NT2/D1 (cell line): ENCODE measurements around the gene SLC17A8.

ENCODE experiments used
- YY1 ChIP-seq: IDR thresholded peaks from 2 replicates; pipeline ENCODE4 v1.6.1; 2011; ENCODE audit not compliant: insufficient read length, insufficient read depth
- ZNF274 ChIP-seq: IDR thresholded peaks from 2 replicates; pipeline ENCODE4 v1.6.1; 2011; ENCODE audit warnings: mild to moderate bottlenecking, low read depth, low read length

- no peak for TF ChIP-seq ZNF274
- no peak for TF ChIP-seq YY1
Observed at GRCh38 chr12:100372853-100373640, 16.2 kb downstream of the SLC17A8 start.
